IPS-18c (cell line): ENCODE results near the gene GTPBP2.

Experiments
- H3K4me3 ChIP-seq: 2 replicates; pipeline ENCODE4 v1.7.0; 2013; ENCODE audit warnings: low read depth, mild to moderate bottlenecking, low read length, moderate library complexity; ENCODE audit not compliant: insufficient read depth
- H3K9me3 ChIP-seq: one replicate; pipeline ENCODE4 v1.6.1; 2013; ENCODE audit warnings: mild to moderate bottlenecking, low read length, moderate library complexity; ENCODE audit not compliant: control insufficient read depth, insufficient read depth

GTPBP2 gene

DNA sequence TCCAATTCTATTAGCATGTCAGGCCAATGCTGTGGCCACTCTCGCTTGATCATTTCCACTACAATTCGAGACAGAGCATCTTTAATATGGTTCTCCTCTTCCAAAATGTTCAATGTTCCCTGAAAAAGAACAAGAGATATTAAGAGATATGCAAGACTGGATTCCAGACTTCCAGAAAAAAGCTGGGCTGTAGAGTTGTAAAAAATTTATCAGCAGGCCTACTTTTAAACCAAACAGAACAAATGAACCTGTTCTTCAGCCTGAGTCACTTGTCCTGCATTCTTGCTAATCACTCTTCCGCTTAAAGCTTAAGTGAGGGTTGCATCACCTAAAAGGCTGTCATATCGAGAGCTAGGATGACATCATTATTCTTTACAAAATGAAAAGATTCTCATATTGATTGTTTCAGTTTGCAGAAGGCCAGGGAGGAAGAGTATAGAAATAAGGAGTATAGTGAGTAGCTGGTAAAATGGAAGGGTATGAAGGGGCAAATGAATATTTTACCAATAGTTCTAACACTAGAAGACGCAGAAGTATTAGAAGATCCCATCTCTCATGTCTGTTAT lies 58.1 kb downstream of the GTPBP2 start:
- no peaks in the 10 kb centered on the region for H3K9me3 ChIP-seq

More for the DNA sequence above, 58.1 kb downstream of the GTPBP2 start:
- no peak overlapping the region for H3K4me3 ChIP-seq
